Peyer's patch (tissue), 4 donors: Measurements from ENCODE around the gene PPP3R2. TPM values are rescaled to one million over a fixed set of nuclear protein-coding genes. Genes with fewer than 3 reads are reported as not detected.

Source experiments
- DNase-seq, 3 donors: peaks; one replicate each; pipeline ENCODE4 v3.0.0-alpha.2; 2017 to 2019
- H3K27ac ChIP-seq, 4 donors: fragments of 200-600 bp; sonication (generic); one replicate each; pipeline ENCODE4 v1.5.1; 2016 to 2019
- H3K27me3 ChIP-seq, 2 donors: fragments of 200-600 bp; sonication (generic); one replicate each; pipeline ENCODE4 v1.5.1; 2019
- H3K36me3 ChIP-seq, 3 donors: fragments of 200-600 bp; sonication (generic); one replicate each; pipeline ENCODE4 v1.5.1; 2016 to 2019
- H3K4me1 ChIP-seq, 4 donors: fragments of 200-600 bp; sonication (generic); one replicate each; pipeline ENCODE4 v1.5.1; 2016 to 2019
- H3K4me3 ChIP-seq, 4 donors: fragments of 200-600 bp; sonication (generic); 1 replicate in 3 of 4; 2 replicates in 1 of 4; pipeline ENCODE4 v1.5.1; 2016 to 2019; ENCODE audit warnings: mild to moderate bottlenecking in 1 of 4
- H3K9me3 ChIP-seq, 4 donors: fragments of 200-600 bp; sonication (generic); one replicate each; pipeline ENCODE4 v1.5.1; 2016 to 2019; ENCODE audit warnings: mild to moderate bottlenecking in 1 of 4
- CTCF ChIP-seq, 6 experiments: fragments of 450-650 bp in 4 of 6; fragments of 200-600 bp in 2 of 6; sonication (generic) in 1 of 6; IDR thresholded peaks; one replicate each; pipeline ENCODE4 v1.5.1; 2017 to 2019; ENCODE audit warnings: antibody characterized with exemption in 6 of 6, mild to moderate bottlenecking in 3 of 6, moderate library complexity in 1 of 6
- POLR2A ChIP-seq, 2 donors: fragments of 450-650 bp; IDR thresholded peaks; one replicate each; pipeline ENCODE4 v1.5.1; 2017; ENCODE audit warnings: antibody characterized with exemption in 2 of 2, mild to moderate bottlenecking in 2 of 2, moderate library complexity in 2 of 2
- total RNA-seq, 4 donors: library from RNA; depleted of rRNA; stranded (reverse); fragments of >200 nt; gene quantifications; one replicate each; pipeline ENCODE4 v1.1.0, GENCODE V29; 2016

The PPP3R2 gene
- total RNA-seq, 4 donors from 2014 or later, result not detected

- no peaks in the 10 kb centered on the region for H3K9me3 ChIP-seq
- DNase-seq, result no peak
- no peaks in the 10 kb centered on the region for H3K4me1 ChIP-seq
- H3K36me3 ChIP-seq, result peaks cover 0 to 42% (median 0%) of the 10 kb centered on the region in 3 donors
- no peak overlapping the region for H3K27ac ChIP-seq
- no peak overlapping the region for H3K4me3 ChIP-seq
- no peaks in the 10 kb centered on the region for H3K27me3 ChIP-seq
- TF ChIP-seq CTCF (IDR thresholded peaks at IDR 0.05), result no peak
- TF ChIP-seq POLR2A (IDR thresholded peaks at IDR 0.05), result no peak
Measured at GRCh38 chr9:101567725-101568350, 26.9 kb downstream of the PPP3R2 start.

- H3K4me3 ChIP-seq, result no peak overlapping the region
- H3K4me1 ChIP-seq, result no peaks in the 10 kb centered on the region
- H3K36me3 ChIP-seq, result peaks cover 0 to 49% (median 0%) of the 10 kb centered on the region in 3 donors
- peak in 1 of 3 donors; percentile 51 for DNase-seq
- no peaks in the 10 kb centered on the region for H3K27me3 ChIP-seq
- TF ChIP-seq POLR2A (IDR thresholded peaks at IDR 0.05) (no peak), CTCF (IDR thresholded peaks at IDR 0.05) (peak in 4 of 6 experiments; percentile 29 to 59 (median 49))
- H3K27ac ChIP-seq, result no peak overlapping the region
- H3K9me3 ChIP-seq, result no peaks in the 10 kb centered on the region
Measured at GRCh38 chr9:101566904-101567724, 27.7 kb downstream of the PPP3R2 start.

GRCh38 chr9:101564252-101564651 is 30.5 kb downstream of the PPP3R2 start:
- no peak for DNase-seq
- Histone ChIP-seq H3K27ac (no peak overlapping the region), H3K9me3 (no peaks in the 10 kb centered on the region), H3K27me3 (no peaks in the 10 kb centered on the region), H3K36me3 (peaks cover 0 to 67% (median 0%) of the 10 kb centered on the region in 3 donors), H3K4me1 (no peaks in the 10 kb centered on the region), H3K4me3 (no peak overlapping the region)
- TF ChIP-seq POLR2A (IDR thresholded peaks at IDR 0.05), result no peak
- no peak for TF ChIP-seq CTCF (IDR thresholded peaks at IDR 0.05)

GRCh38 chr9:101562966-101563365 is 31.8 kb downstream of the PPP3R2 start:
- no peak for DNase-seq
- Histone ChIP-seq H3K4me3 (no peak overlapping the region), H3K27ac (no peak overlapping the region), H3K9me3 (no peaks in the 10 kb centered on the region), H3K36me3 (peaks cover 0 to 74% (median 0%) of the 10 kb centered on the region in 3 donors), H3K4me1 (no peaks in the 10 kb centered on the region), H3K27me3 (no peaks in the 10 kb centered on the region)
- TF ChIP-seq CTCF (IDR thresholded peaks at IDR 0.05), result no peak
- TF ChIP-seq POLR2A (IDR thresholded peaks at IDR 0.05), result no peak

- Histone ChIP-seq H3K4me3 (no peak overlapping the region), H3K27me3 (no peaks in the 10 kb centered on the region), H3K36me3 (peaks cover 0 to 86% (median 0%) of the 10 kb centered on the region in 3 donors), H3K27ac (no peak overlapping the region), H3K4me1 (no peaks in the 10 kb centered on the region), H3K9me3 (no peaks in the 10 kb centered on the region)
- no peak for DNase-seq
- no peak for TF ChIP-seq CTCF (IDR thresholded peaks at IDR 0.05)
- TF ChIP-seq POLR2A (IDR thresholded peaks at IDR 0.05), result no peak
Measured at GRCh38 chr9:101561740-101562139, 33.0 kb downstream of the PPP3R2 start.
